NCI-H2227 (cell line): Measurements from ENCODE around the gene IL15RA.
A peak's percentile ranks its signal among the peaks of the same experiment; 100 is the strongest.

Experiments
- DNase-seq: peaks from one replicate; lab custom pipeline; 2025; ENCODE audit not compliant: unreplicated experiment; lab: John Stamatoyannopoulos, UW

Gene IL15RA

GRCh38 chr10:5977471-5978229, at the start of gene IL15RA:
IL15RA (minus strand) TSS chr10:5977543; CDS start chr10:5977492, 51 bp downstream.
- no peak for DNase-seq

DNA sequence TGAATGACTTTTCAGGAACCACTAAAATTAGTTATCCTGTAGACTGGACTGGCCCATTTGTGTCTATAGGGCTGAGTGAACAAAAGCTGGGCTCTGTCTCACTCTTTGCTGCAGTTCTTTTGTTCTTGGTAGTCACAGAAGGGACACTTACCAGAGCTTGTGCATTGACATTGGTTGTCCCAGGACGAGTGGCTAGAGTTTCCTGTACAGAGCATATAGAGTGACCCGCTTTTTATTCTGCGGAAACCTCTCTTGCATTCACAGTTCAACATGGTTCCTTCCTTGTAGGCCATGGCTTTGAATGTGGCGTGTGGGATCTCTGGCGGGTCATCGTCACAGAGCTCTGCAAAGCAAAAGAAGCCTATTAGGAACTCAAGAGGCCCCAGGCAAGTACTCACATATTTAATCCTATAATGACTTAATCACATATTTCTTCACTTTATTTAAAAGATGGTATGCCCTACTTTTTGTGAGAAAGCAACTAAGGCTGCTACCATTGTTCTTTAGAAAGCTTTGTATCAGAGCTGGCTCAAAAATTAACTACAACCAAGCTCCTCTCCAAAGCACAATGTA, 48.4 kb upstream of the IL15RA start:
- DNase-seq = no peak

GRCh38 chr10:6024334-6024682, 47.0 kb upstream of the IL15RA start:
- DNase-seq = no peak

- no peak for DNase-seq
Measured at GRCh38 chr10:6023661-6024333, 46.5 kb upstream of the IL15RA start.

- DNase-seq = no peak
Measured at GRCh38 chr10:6022660-6023059, 45.3 kb upstream of the IL15RA start.

- no peak for DNase-seq
Measured at GRCh38 chr10:6020826-6021225, 43.5 kb upstream of the IL15RA start.

DNA sequence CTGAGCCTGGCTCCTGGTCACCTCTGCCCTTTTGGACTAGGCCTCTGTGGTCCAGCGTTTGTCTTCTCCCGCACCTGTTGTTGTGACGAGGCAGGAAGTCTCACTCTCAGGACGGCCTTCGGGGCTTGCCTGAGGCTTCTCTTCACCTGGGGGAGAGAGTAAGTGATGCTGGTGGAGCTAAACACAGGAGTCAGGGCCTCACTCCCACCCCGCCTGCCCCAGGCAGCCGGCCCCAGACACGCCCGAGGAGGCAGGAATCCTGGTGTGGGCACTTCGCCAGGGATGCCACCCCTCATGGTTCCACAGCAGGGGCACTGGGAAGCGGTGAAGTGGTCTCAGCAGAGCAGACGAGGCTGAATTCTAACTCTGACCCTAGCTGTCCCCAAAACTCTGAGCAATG, 42.5 kb upstream of the IL15RA start:
- DNase-seq = no peak

GRCh38 chr10:6019010-6019782, 41.9 kb upstream of the IL15RA start:
- no peak for DNase-seq

- no peak for DNase-seq
Measured at GRCh38 chr10:6018422-6018821, 41.1 kb upstream of the IL15RA start.

- no peak for DNase-seq
Measured at GRCh38 chr10:6017781-6018354, 40.5 kb upstream of the IL15RA start.

GRCh38 chr10:6014241-6014761, 37.0 kb upstream of the IL15RA start:
- peak; percentile 30 for DNase-seq

GRCh38 chr10:6013413-6014192, 36.3 kb upstream of the IL15RA start:
- peak; percentile 28 for DNase-seq

DNA sequence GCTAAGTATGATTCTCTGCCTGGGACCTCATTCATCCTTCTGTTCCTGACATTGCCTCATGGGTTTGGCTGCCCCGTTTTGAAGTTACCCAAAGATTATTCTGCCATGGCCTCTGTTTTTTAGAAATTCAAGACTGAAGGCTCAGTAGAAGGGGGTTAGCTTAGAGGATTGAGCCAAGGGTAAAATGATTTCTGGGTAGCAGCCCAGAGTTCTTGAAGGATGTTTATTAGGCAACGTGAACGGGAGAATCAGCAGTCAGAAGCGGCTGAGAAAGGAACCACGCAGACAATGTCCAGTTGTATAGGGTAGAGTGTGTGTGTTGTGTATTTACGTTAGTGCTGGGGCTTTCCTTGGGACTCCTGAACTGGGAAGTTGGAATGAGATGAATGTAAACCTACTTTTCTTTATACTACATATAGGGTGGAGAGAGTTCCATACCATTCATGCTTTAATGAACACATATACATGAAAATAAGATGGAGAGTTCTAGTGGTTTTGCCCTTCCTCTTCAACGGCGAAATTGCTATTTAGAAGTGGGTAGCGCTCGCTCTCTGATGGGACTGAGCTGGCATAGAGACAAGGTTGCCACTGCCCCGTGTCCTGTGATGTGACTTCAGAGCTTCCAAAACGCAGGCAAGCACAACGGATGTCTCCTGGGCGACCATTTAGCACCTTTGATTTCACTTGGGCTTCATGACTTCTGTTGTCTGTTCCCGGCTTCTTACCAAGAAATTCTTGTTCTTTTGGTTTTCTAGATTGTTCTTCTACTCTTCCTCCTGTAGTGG, 35.0 kb upstream of the IL15RA start:
- no peak for DNase-seq

- DNase-seq = no peak
Measured at GRCh38 chr10:6011558-6011957, 34.2 kb upstream of the IL15RA start.

GRCh38 chr10:6010569-6010968, 33.2 kb upstream of the IL15RA start:
- no peak for DNase-seq

DNA sequence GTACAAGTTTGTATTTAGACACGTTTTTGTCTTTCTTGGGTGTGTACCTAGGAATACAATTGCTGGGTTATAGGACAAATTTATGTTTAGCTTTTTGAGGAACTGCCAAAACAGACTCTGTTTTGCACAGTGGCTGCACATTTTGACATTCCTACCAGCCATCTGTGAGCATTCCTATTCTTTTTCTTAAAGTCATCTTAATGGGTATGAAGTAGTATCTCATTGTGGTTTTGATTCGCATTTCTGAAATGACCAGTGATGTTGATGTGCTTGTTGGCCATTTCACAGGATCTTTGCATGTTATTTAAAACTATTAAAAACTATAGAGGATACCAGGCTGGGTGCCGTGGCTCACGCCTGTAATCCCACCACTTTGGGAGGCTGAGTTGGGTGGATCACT, 32.6 kb upstream of the IL15RA start:
- no peak for DNase-seq

GRCh38 chr10:6009150-6009549, 31.8 kb upstream of the IL15RA start:
- no peak for DNase-seq

DNA sequence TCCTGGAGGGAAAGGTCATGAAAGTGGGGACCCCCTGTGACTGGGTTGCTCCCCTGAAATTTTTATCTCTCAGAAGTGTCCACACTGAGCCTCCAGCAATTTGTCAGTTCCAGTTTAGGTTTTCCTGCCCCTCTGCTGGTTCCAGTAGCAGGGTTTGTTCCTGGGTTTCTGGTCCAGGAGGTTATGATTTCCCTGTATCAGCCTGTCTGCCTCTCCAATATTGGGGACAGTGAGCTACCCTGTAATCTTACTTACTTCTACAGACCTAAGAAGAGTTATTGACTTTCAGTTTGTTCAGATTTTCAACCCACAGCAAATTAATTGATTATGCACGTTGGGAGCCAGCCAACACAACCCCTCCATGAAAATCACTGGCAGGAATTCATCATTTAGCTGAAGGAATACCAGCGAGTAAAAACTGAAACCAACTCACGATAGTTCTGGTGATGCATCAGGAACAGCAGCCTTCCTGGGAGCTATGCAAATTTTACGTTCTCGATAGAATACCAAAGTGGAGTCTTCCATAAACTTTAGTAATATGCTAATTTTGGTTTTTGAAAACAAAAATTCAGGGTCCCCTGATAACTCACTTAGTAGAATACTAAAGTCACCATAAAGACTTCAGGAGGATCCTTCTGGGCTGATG, 31.3 kb upstream of the IL15RA start:
- DNase-seq = no peak

- DNase-seq = no peak
Measured at GRCh38 chr10:6006991-6007390, 29.6 kb upstream of the IL15RA start.
